GM21786 (cell line): ENCODE measurements around the gene OXLD1.

Experiments used
- ATAC-seq: cut with Tn5 transposase; IDR thresholded peaks from one replicate; pipeline ENCODE4 v1.9.1; 2021; ENCODE audit not compliant: unreplicated experiment

OXLD1 gene

DNA sequence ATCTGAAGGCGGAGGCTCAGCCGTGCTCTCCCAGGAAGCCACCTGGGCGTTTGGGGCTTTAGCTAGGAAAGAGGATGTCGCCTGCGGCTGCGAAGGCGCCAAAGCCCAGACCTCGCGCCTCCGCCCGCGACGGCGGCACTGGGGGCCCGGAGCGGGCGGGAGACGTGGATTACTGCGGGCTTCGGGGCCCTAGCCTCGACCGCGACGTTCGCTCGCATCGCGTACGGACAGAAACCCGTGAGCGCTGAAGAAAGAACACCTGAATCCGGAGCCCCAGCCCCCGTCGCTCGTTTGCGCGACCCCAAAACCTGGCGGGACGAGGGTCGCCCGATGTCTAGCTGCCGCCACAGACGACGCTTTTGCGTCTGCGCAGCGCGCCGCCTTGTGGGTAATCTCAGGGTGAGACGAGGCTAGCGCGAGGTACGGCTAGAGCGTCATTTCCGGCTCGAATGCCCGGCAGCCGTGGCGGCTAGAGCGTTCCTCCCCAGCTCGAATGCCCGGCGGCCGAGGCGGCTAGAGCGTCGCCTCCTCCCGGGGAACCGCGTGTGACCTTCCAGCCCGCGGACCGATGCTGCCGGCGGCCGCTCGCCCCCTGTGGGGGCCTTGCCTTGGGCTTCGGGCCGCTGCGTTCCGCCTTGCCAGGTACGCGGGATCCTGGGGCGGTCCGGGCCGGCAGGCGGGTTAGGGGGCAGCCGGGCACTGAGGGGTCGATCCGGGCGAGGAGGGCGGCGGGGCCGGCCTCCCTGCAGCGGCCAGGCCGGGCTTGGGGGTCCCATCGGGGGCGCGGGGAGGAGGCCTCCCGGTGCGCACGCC, 36.7 kb upstream of the OXLD1 start, which contains the start of gene MRPL12:
TSS of gene MRPL12 (plus strand) at position 434 of the 813 bp plus-strand sequence. CDS start at position 569, 135 bp downstream.
- ATAC-seq: peak; percentile 87

DNA sequence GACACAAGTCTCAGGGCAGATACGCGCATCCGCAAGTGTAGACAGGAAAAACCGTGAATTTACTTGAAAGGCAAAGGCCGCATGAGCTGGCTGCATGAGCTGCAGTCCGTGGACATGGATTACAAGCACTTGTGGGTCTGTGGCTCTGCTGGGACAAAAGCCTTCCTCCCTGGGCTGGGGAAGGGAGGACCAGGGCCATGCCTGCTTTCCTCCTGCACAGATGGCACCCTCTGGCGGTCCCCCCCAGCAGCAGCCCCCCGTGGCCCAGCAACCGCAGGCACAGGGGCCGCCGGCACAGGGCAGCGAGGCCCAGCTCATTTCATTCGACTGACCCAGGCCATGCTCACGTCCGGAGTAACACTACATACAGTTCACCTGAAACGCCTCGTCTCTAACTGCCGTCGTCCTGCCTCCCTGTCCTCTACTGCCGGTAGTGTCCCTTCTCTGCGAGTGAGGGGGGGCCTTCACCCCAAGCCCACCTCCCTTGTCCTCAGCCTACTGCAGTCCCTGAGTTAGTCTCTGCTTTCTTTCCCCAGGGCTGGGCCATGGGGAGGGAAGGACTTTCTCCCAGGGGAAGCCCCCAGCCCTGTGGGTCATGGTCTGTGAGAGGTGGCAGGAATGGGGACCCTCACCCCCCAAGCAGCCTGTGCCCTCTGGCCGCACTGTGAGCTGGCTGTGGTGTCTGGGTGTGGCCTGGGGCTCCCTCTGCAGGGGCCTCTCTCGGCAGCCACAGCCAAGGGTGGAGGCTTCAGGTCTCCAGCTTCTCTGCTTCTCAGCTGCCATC, 35.1 kb upstream of the OXLD1 start:
- no peak for ATAC-seq

DNA sequence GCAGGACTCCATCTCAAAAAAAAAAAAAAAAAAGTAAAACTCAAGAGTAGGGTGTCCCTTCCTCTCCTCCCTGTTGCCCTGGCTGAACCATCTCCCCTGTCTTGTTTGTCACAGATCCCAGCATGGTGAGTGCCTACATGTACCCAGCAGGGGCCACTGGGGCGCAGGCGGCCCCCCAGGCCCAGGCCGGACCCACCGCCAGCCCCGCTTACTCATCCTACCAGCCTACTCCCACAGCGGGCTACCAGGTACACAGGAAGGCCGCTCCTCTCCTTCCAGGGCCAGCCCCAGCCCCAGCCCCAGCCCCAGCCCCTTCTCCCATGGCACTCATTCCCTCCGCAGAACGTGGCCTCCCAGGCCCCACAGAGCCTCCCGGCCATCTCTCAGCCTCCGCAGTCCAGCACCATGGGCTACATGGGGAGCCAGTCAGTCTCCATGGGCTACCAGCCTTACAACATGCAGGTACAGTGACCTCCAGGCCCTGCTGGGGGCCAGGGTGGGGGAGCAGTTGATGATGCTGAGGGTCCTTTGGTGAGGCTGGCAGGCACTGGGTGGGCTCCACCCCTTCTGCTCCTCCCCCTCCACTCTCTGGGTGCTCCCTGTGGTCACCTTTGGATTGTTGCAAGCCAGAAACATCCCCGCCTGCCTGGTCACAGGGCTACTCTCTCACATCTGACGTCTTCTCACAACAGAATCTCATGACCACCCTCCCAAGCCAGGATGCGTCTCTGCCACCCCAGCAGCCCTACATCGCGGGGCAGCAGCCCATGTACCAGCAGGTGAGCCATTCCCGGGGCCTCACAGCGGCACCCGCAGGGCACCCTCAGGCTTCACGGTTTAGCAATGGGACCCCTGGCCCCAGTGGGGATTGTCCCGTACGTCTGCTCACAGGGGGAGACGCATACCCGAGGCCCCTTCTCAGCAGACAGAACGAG, 34.2 kb upstream of the OXLD1 start:
- ATAC-seq: no peak

DNA sequence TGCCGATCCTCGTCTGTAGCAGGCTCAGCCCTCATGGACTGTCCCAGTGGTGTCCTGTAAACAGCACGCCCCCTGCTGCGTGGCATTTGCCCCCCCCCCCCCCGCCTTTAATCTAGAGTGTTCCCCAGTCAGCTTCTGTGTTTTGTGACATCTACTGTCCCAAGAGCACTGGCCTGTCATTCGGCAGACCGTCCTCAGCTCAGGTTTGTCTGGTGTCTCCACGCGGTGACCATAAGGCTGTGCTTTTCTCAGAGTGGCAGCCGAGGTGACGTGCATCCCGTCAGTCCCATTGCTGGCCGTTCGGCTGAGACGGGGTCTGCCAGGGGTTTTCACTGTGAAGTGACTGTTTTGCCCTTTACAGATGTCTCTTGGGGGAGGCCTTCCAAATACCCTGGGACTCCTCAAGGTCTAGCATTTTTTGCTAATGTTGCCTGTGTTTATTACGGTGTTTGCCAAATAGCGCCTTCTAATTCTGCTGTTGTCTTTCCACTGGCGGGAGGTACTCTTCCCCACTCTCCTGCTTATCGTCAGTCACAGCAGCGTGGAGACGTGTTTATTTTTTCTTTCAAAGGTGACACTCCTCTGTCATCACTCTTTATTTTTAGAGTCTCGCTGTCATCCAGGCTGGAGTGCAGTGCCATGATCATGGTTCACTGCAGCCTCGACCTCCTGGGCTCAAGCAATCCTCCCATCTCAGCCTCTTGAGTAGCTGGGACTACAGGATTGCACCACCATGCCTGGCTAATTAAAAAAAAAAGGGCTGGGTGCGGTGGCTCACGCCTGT, 31.0 kb upstream of the OXLD1 start:
- no peak for ATAC-seq

DNA sequence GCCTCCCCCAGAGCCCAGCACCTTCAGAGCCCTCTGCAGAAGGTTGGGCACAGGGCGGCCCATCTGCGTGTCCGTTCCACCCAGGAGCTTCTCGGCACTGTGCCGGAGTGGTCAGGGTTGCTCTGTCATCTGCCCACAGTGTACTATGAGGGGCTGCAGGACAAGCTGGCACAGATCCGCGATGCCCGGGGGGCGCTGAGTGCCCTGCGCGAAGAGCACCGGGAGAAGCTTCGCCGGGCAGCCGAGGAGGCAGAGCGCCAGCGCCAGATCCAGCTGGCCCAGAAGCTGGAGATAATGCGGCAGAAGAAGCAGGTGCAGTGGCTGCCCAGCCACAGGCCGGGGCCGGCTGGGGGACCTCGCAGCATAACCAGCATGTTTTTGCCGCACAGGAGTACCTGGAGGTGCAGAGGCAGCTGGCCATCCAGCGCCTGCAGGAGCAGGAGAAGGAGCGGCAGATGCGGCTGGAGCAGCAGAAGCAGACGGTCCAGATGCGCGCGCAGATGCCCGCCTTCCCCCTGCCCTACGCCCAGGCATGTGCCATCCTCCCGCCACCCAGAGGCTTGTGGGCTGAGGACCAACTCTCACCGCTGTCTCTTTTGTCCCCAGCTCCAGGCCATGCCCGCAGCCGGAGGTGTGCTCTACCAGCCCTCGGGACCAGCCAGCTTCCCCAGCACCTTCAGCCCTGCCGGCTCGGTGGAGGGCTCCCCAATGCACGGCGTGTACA, 30.0 kb upstream of the OXLD1 start:
- no peak for ATAC-seq

DNA sequence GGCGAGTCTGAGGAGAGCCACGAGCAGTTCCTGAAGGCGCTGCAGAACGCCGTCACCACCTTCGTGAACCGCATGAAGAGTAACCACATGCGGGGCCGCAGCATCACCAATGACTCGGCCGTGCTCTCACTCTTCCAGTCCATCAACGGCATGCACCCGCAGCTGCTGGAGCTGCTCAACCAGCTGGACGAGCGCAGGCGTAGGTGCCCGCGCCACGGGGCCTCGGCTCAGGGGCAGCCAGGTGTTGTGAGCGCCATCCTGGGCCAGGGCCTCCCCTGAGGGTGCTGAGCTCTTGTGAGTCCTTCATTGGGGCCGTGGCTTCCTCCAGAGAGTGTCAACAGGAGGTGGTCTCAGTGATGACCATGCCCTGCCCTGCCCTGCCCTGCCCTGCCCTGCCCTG, 29.4 kb upstream of the OXLD1 start:
- ATAC-seq: no peak

DNA sequence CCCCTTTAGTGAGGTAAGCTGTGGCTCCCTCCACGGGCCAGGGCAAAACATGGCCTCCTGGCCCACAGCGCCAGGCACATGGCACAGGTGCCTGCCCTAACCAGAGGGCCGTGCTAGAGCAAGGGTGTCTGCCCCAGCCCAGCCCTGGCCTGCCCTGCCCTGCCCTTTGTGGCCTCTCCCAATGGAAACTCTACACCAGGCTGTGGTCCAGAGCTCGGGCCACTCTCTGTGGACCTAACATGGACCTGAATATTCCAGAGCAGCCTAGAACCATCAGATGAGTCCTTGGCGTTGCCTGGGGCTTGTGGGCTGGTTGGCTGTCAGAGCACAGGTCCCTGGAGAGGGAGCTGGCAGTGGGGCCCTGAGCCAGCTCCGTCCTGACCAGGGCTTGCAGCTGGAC, 28.8 kb upstream of the OXLD1 start:
- no peak for ATAC-seq

DNA sequence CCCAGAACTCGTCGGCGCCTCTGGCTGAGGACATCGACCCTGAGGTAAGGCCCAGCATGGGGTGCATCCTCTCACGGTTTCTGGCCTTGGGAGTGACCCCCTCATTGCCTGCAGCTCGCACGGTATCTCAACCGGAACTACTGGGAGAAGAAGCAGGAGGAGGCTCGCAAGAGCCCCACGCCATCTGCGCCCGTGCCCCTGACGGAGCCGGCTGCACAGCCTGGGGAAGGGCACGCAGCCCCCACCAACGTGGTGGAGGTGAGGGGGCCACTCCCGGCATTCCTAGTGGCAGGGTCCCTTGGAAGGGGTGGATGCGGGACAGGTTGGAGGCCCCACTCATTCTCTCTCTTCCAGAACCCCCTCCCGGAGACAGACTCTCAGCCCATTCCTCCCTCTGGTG, 28.4 kb upstream of the OXLD1 start:
- ATAC-seq: no peak

DNA sequence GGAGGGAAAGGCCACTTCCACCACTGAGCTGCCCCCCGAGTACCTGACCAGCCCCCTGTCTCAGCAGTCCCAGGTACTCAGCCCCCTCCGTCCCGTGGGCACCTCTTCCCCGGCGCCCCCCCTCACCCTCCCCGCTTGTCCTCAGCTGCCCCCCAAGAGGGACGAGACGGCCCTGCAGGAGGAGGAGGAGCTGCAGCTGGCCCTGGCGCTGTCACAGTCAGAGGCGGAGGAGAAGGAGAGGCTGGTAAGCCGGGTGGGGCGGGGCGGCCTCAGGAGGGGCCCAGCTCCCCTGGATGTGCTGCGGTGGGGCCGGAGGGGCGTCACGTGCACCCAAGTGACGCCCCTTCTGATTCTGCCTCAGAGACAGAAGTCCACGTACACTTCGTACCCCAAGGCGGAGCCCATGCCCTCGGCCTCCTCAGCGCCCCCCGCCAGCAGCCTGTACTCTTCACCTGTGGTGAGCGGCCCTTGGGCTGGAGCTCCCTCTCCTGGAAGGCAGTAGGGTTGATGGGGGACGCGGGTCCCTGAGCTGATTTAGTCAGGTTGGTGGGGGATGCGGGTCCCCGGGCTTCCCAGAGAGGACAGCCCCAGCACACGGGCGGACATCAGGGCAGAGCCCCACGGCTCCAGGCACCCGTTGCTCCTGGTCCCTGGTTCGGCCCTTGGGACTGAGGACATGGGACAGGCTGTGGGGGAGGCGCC, 27.3 kb upstream of the OXLD1 start:
- ATAC-seq: no peak

DNA sequence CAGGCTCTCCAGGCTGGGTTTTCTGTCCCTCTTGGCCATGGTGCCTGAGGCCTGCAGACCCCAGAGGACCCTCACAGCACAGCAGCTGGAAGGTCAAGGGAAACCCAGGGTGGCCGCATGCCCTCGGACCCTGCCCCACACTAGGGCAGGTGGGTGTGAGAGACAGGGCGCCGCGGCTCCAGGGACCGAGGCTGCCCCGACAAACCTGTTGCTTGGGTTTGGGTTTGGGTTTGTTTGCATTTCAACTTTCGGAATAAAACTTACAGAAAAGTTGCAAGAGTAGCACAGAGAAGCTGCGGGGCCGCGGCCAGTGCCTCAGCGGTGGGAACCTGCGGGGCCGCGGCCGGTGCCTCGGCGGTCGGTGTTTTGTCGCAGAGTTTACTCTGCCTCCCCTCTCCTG, 25.2 kb upstream of the OXLD1 start:
- no peak for ATAC-seq

DNA sequence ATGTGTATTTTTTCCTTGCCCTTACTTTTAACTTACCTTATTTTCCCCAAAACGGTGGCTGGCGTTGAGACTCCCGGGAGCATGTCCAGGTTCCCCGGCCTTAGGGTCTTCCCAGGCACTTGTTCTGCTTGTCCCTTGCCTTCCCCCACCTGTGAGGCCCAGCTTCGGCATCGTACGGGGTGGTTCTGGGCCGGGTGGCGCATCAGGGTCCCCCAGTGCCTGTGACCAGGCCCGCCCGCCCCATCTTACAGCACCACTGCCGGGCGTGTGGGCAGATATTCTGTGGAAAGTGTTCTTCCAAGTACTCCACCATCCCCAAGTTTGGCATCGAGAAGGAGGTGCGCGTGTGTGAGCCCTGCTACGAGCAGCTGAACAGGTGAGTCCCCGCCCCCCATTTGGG, 24.8 kb upstream of the OXLD1 start:
- no peak for ATAC-seq

DNA sequence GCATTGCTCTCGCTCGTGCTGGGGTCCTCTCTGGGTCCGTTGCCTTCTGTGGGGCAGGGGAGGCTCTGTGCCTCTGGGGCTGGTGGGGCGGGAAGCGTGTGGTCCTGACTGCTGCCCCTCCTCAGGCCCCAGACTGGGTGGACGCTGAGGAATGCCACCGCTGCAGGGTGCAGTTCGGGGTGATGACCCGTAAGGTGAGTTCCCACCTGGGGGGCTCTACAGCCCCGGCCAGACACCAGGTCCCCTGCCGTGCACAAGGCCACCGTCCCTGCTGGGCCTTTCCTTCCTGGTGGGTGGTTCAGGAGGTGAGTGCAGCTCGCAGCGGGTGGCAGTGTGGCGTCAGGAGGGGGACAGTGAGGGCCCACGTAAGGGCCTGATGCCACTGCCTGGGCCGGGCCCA, 24.1 kb upstream of the OXLD1 start:
- ATAC-seq: no peak

DNA sequence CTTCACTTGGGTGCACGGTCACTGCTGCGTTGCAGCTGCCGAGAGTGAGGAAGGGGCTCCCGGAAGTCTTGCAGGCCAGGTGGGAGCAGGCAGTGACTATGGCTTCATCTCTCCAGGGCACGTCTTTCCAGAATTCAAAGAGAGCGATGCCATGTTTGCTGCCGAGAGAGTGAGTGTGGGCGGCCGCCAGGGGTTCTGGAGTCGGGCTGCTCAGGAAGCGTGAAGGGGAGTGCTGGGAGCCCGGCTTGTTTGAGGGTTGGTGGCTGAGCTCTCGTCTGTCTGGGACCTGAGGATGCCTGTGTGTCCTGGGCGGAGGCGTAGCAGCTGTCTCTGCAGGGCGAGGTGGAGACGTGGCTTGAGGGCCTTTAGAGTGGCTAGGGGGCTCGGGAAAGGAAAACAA, 23.7 kb upstream of the OXLD1 start:
- ATAC-seq: no peak

DNA sequence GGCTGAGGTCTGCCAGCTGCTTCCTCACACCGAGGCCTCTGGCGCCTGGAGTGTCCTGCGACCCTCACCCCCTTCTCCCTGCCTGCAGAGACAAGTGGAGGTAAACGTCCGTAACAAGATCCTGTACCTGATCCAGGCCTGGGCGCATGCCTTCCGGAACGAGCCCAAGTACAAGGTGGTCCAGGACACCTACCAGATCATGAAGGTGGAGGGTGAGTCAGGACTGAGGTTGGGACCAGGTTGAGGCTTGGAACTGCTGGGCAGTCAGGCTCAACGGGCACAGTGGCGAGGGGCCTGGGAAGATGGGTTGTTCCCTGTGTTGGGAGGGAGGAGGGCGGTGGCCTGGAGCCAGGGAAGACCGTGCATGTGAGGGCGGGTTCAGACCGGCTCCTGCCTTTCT, 22.2 kb upstream of the OXLD1 start:
- ATAC-seq: no peak

DNA sequence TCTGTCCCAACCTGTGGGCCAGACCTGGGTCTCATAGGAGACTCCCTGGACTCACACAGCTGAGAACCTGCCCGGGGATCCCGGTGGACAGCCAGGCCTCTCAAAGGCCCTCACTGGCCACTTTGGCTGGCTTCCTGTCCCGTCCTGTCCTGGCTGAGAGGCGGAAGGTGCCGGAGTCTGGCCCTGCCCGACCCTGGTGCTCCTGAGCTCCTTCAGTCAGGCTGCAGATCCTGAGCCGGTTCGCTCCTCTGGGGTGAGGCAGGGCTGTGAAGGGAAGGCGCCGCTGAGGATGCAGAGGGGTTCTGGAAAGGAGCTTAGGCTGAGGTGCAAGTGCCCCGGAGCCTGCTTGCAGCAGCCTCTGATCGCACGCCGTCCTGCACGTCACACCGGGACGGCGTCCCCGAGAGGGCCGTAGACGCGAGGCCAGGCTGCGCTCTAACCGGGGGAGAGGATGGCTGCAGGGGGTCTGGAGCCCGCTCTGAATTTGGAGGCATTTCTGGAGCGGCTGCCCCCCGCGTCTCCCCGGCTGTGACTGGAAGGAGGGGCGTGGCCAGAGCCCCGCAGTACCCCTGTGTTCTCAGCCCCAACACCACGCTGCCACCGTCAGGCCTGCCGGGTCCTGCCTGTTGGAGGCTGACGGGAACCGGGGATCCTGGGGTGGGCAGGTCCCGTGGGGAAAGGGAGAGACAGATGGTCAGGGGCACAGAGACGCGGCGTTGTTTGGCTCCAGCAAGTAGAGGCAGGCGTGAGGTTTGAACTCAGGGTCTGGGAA, 21.6 kb upstream of the OXLD1 start:
- no peak for ATAC-seq

DNA sequence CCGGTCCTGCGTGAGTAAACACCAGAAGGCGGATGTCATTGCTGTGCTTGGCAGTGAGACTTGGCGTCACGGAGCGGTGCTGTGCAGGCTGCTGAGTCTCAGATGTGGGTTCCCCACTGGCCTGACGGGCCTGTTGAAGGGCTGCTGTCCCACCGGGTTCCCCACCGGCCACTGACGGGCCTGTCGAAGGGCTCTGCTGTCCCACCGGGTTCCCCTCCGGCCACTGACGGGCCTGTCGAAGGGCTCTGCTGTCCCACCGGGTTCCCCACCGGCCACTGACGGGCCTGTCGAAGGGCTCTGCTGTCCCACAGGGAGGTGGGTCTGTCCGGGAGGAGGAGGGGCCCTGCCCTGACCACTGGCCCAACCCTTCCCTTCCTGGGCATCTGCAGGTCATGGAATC, 20.2 kb upstream of the OXLD1 start:
- ATAC-seq: no peak

DNA sequence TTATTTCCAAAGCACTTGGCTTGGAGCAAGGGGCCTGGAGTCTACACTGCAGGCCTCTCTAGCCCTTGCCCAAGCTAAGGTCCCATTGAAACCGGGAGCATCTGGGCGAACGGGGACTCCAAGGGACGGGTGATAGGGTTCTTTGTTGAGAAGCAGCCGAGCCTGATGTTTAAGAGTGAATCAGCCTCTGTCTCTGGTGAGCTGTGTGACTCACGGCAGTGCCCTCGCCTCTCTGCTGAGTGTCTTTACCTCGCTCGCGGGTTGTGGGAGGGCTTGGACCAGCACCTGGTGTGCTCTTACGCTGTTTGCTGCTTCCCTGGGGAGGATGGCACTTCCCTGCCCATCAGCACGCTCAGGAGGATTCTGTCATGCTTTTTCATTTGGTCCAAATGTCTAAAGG, 18.7 kb upstream of the OXLD1 start:
- ATAC-seq: no peak

DNA sequence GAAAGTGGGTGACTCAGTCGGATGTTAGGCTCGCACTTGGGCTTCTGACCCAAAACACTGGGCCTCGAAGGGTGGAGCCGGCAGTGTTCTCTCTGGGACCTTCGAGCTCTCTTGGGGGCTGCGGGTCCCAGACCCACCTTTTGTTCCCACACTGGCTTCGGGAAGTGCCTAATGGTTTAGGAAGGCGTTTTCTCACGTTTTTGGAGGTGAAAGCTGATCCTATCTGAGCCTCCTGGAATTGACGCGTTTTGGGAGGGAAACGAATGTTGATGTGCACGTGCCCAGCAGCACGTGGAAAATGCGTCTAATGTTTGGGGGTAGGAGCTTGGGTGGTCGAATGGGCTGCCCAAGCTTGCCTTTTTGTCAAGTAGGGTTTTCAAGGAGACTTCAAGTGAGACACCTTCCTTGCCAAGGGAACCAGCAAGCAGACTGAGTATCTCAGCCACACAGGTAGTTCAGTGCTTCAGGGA, 18.1 kb upstream of the OXLD1 start:
- ATAC-seq: no peak
